GM12872 (cell line): ENCODE measurements around the gene GRM8.

Source experiments
- CTCF ChIP-seq: IDR thresholded peaks from 3 replicates; pipeline ENCODE4 v1.5.1; 2011; ENCODE audit warnings: low read depth, mild to moderate bottlenecking, low read length, moderate library complexity; ENCODE audit not compliant: insufficient read depth

The GRM8 gene

DNA sequence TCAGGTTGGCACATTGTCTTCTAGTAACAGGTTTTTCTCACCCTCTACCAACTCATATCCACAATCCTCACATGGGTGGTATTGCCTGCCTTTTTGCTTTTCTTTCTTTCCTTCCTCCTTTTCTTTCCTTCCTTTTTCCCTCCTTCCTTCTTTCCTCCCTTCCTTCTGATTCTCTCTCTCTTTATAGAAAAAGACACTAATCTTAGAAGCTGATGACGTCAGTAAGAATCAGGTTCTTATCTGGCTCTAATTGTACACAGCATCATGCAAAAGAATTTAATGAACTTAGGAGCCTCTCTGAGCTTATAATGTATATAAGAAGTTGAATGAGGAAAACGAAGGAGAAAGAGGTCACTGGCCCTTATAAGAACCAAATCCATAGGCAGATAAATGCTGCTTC is 328.3 kb downstream of the GRM8 start:
- TF ChIP-seq CTCF: no peak

DNA sequence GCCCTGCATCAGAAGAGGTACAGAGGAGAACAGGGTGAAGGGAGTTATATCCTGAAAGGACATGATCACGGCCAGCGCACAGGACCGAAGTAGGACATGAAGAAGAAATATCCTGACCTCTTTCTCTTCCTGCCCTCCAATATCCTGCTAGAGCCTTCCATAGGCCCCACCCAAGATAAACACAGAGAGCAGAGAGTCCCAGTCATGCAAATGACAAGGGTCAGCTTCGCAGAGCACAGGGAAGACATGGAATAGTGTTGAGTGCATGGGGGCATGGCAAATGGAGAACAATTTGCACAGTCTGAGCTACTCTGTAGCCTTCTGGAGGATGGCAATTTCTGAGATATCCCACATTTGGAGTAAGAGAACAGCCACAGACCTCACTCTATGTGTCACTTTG is 371.4 kb downstream of the GRM8 start:
- TF ChIP-seq CTCF: no peak

- peak; percentile 60 for TF ChIP-seq CTCF
These were observed 395.9 kb downstream of the GRM8 start for GRCh38 chr7:126856691-126857291.

GRCh38 chr7:126845331-126845730 is 407.4 kb downstream of the GRM8 start:
- no peak for TF ChIP-seq CTCF

DNA sequence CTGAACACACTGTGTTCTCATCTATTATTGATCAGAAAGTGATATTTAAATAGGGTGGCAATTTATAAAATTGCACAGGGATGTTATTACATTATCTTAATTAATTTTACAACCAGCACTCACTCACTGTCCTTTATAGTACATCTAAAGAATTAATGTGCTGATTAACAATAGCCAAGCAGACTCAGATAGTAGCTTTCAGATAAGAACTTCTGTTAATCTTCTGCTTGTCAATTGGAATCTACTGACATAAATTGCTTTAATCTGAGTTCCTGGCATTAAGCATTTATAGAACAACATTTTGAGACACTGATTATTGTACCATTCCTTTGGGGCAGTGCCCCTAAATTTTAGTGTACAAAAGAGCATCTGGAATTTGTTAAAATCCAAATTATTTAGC is 408.9 kb downstream of the GRM8 start:
- TF ChIP-seq CTCF: no peak

- no peak for TF ChIP-seq CTCF
These were observed 409.4 kb downstream of the GRM8 start for GRCh38 chr7:126843336-126843735.

DNA sequence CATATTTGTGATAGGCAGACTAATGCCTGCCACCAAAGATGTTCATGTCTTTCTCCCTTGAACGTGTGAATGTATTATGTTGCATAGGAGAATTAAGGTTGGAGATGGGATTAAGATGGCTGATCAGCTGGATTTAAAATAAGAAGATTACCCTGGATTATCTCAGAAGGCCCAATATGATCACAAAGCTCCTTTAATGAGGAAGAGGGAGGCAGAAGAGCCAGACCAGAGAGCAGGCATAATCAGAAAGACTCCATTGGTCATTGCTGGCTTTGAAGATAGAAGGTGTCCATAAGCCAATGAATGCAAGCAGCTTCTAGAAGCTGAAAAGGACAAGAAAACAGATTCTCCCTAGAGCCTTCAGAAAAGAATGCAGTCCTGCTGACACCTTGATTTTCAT is 410.3 kb downstream of the GRM8 start:
- TF ChIP-seq CTCF: no peak
